ENCODE measurements around the gene PTPN14. TPM values are rescaled to one million over a fixed set of nuclear protein-coding genes. Genes with fewer than 3 reads are reported as not detected.

Gene PTPN14
- total RNA-seq, 1 donor from 2014 or later: 46.9 TPM

- DNase-seq: no peak
These were observed 76.1 kb downstream of the PTPN14 start for GRCh38 chr1:214475331-214475730.

- DNase-seq: no peak
These were observed 76.9 kb downstream of the PTPN14 start for GRCh38 chr1:214474467-214474866.

- DNase-seq: no peak
These were observed 77.5 kb downstream of the PTPN14 start for GRCh38 chr1:214473862-214474261.

GRCh38 chr1:214473387-214473786 is 78.0 kb downstream of the PTPN14 start:
- peak; percentile 25 for DNase-seq

GRCh38 chr1:214472364-214472763 is 79.0 kb downstream of the PTPN14 start:
- DNase-seq: no peak

GRCh38 chr1:214471458-214471857 is 79.9 kb downstream of the PTPN14 start:
- no peak for DNase-seq

- no peak for DNase-seq
These were observed 81.3 kb downstream of the PTPN14 start for GRCh38 chr1:214470132-214470531.

GRCh38 chr1:214469290-214469689 is 82.1 kb downstream of the PTPN14 start:
- no peak for DNase-seq

GRCh38 chr1:214467078-214467585 is 84.3 kb downstream of the PTPN14 start:
- DNase-seq: no peak

- DNase-seq: no peak
These were observed 84.9 kb downstream of the PTPN14 start for GRCh38 chr1:214466403-214467077.

GRCh38 chr1:214464445-214465287 is 86.7 kb downstream of the PTPN14 start:
- no peak for DNase-seq

GRCh38 chr1:214463596-214463995 is 87.8 kb downstream of the PTPN14 start:
- no peak for DNase-seq

GRCh38 chr1:214462882-214463281 is 88.5 kb downstream of the PTPN14 start:
- DNase-seq: no peak

GRCh38 chr1:214461305-214461704 is 90.1 kb downstream of the PTPN14 start:
- no peak for DNase-seq

GRCh38 chr1:214460304-214460916 is 91.0 kb downstream of the PTPN14 start:
- no peak for DNase-seq

- DNase-seq: no peak
These were observed 91.5 kb downstream of the PTPN14 start for GRCh38 chr1:214459895-214460294.

GRCh38 chr1:214458541-214458940 is 92.9 kb downstream of the PTPN14 start:
- DNase-seq: no peak

- no peak for DNase-seq
These were observed 95.2 kb downstream of the PTPN14 start for GRCh38 chr1:214455971-214456867.

- no peak for DNase-seq
These were observed 95.9 kb downstream of the PTPN14 start for GRCh38 chr1:214455479-214455878.

GRCh38 chr1:214454569-214455396 is 96.6 kb downstream of the PTPN14 start:
- DNase-seq: peak; percentile 34

GRCh38 chr1:214453109-214453722 is 98.2 kb downstream of the PTPN14 start:
- no peak for DNase-seq
